AG10803 (cell line): Measurements from ENCODE around the gene RPP38.

Experiments used
- DNase-seq: peaks from one replicate; pipeline ENCODE4 v3.0.0; 2010; ENCODE audit warnings: low read depth
- H3K4me3 ChIP-seq: 2 replicates; pipeline ENCODE4 v1.5.1; 2011; ENCODE audit warnings: mild to moderate bottlenecking, low read length, control low read depth
- CTCF ChIP-seq: conservative IDR thresholded peaks from 2 replicates; pipeline ENCODE4 v1.5.1; 2011; ENCODE audit warnings: mild to moderate bottlenecking, low read length, control low read depth, inconsistent platforms

RPP38 gene

GRCh38 chr10:15122477-15123030, 25.4 kb downstream of the RPP38 start:
- no peak for TF ChIP-seq CTCF
- no peak overlapping the region for H3K4me3 ChIP-seq
- no peak for DNase-seq

GRCh38 chr10:15123749-15124184, 26.6 kb downstream of the RPP38 start:
- H3K4me3 ChIP-seq, result no peak overlapping the region
- no peak for TF ChIP-seq CTCF
- peak; percentile 60 for DNase-seq

GRCh38 chr10:15124190-15124589, 27.0 kb downstream of the RPP38 start:
- no peak for DNase-seq
- TF ChIP-seq CTCF, result no peak
- H3K4me3 ChIP-seq, result no peak overlapping the region

- no peak for TF ChIP-seq CTCF
- no peak for DNase-seq
- H3K4me3 ChIP-seq, result no peak overlapping the region
Measured at GRCh38 chr10:15124908-15125307, 27.8 kb downstream of the RPP38 start.

- no peak for DNase-seq
- TF ChIP-seq CTCF, result no peak
- H3K4me3 ChIP-seq, result no peak overlapping the region
Measured at GRCh38 chr10:15131330-15131729, 34.2 kb downstream of the RPP38 start.

- no peak for TF ChIP-seq CTCF
- DNase-seq, result no peak
- no peak overlapping the region for H3K4me3 ChIP-seq
Measured at GRCh38 chr10:15136129-15137035, 39.2 kb downstream of the RPP38 start.

- DNase-seq, result peak; percentile 6
- TF ChIP-seq CTCF, result no peak
- no peak overlapping the region for H3K4me3 ChIP-seq
Measured at GRCh38 chr10:15137036-15137359, 39.8 kb downstream of the RPP38 start.
